ENCODE measurements around the gene HHIP. TPM values are rescaled to one million over a fixed set of nuclear protein-coding genes. Genes with fewer than 3 reads are reported as not detected.

The HHIP gene
- total RNA-seq, 4 donors from 2014 or later, result 0.10 to 0.34 TPM; not detected in 2

- TF ChIP-seq EP300 (IDR thresholded peaks at IDR 0.05), result no peak
- TF ChIP-seq POLR2AphosphoS5 (IDR thresholded peaks at IDR 0.05), result no peak
- TF ChIP-seq CTCF (IDR thresholded peaks at IDR 0.05), result no peak
- TF ChIP-seq POLR2A (IDR thresholded peaks at IDR 0.05), result no peak
- no peaks in the 10 kb centered on the region for H3K27me3 ChIP-seq
- no peak overlapping the region for H3K4me3 ChIP-seq
- no peak for DNase-seq (ENCODE audit: low spot score in 2 of 2)
- no peaks in the 10 kb centered on the region for H3K9me3 ChIP-seq
- no peaks in the 10 kb centered on the region for H3K4me1 ChIP-seq
- 41% methylated on average over 3 of the region's 3 CpGs for WGBS
- H3K27ac ChIP-seq, result no peak overlapping the region
- H3K36me3 ChIP-seq, result no peaks in the 10 kb centered on the region
Observed at GRCh38 chr4:144621681-144622080, 24.3 kb upstream of the HHIP start.

- H3K9me3 ChIP-seq, result no peaks in the 10 kb centered on the region
- no peaks in the 10 kb centered on the region for H3K4me1 ChIP-seq
- TF ChIP-seq POLR2A (IDR thresholded peaks at IDR 0.05), result no peak
- 40% methylated on average over 2 of the region's 2 CpGs for WGBS
- no peak overlapping the region for H3K27ac ChIP-seq
- no peaks in the 10 kb centered on the region for H3K27me3 ChIP-seq
- DNase-seq (ENCODE audit: low spot score in 2 of 2), result no peak
- no peaks in the 10 kb centered on the region for H3K36me3 ChIP-seq
- no peak overlapping the region for H3K4me3 ChIP-seq
Observed at GRCh38 chr4:144627663-144628076, 18.3 kb upstream of the HHIP start.

GRCh38 chr4:144633215-144633614 is 12.7 kb upstream of the HHIP start:
- no peaks in the 10 kb centered on the region for H3K4me1 ChIP-seq
- no peaks in the 10 kb centered on the region for H3K36me3 ChIP-seq
- H3K4me3 ChIP-seq, result no peak overlapping the region
- 86% methylated on average over 6 of the region's 6 CpGs for WGBS
- H3K27ac ChIP-seq, result no peak overlapping the region
- no peaks in the 10 kb centered on the region for H3K27me3 ChIP-seq
- TF ChIP-seq CTCF (IDR thresholded peaks at IDR 0.05) (no peak), POLR2A (IDR thresholded peaks at IDR 0.05) (no peak), POLR2AphosphoS5 (IDR thresholded peaks at IDR 0.05) (no peak), EP300 (IDR thresholded peaks at IDR 0.05) (no peak)
- H3K9me3 ChIP-seq, result no peaks in the 10 kb centered on the region
- no peak for DNase-seq (ENCODE audit: low spot score in 2 of 2)

GRCh38 chr4:144634978-144635747 is 10.8 kb upstream of the HHIP start:
- Histone ChIP-seq H3K4me1 (no peaks in the 10 kb centered on the region), H3K4me3 (no peak overlapping the region), H3K9me3 (no peaks in the 10 kb centered on the region), H3K27ac (no peak overlapping the region), H3K27me3 (no peaks in the 10 kb centered on the region), H3K36me3 (no peaks in the 10 kb centered on the region)
- no peak for TF ChIP-seq POLR2AphosphoS5 (IDR thresholded peaks at IDR 0.05)
- no peak for TF ChIP-seq EP300 (IDR thresholded peaks at IDR 0.05)
- TF ChIP-seq CTCF (IDR thresholded peaks at IDR 0.05), result no peak
- TF ChIP-seq POLR2A (IDR thresholded peaks at IDR 0.05), result no peak
- DNase-seq (ENCODE audit: low spot score in 2 of 2), result no peak
- 74% methylated on average over 6 of the region's 6 CpGs for WGBS

GRCh38 chr4:144644368-144645101 is 1.4 kb upstream of the HHIP start:
- no peaks in the 10 kb centered on the region for H3K9me3 ChIP-seq
- peaks cover 45% of the 10 kb centered on the region for H3K27me3 ChIP-seq
- H3K4me3 ChIP-seq, result no peak overlapping the region
- H3K27ac ChIP-seq, result no peak overlapping the region
- H3K36me3 ChIP-seq, result no peaks in the 10 kb centered on the region
- no peak for TF ChIP-seq POLR2A (IDR thresholded peaks at IDR 0.05)
- no peak for TF ChIP-seq POLR2AphosphoS5 (IDR thresholded peaks at IDR 0.05)
- TF ChIP-seq CTCF (IDR thresholded peaks at IDR 0.05), result no peak
- TF ChIP-seq EP300 (IDR thresholded peaks at IDR 0.05), result no peak
- H3K4me1 ChIP-seq, result peaks cover 24% of the 10 kb centered on the region
- no peak for DNase-seq (ENCODE audit: low spot score in 2 of 2)
- 60% methylated on average over 12 of the region's 12 CpGs for WGBS
